Neural progenitor cell (in vitro differentiated cells): ENCODE results near the gene PBXIP1. TPM values are rescaled to one million over a fixed set of nuclear protein-coding genes. Genes with fewer than 3 reads are reported as not detected.

ENCODE experiments used
- DNase-seq: peaks from one replicate; pipeline ENCODE4 v3.0.0-alpha.2; 2016; ENCODE audit warnings: low spot score
- H2AFZ ChIP-seq: fragments of 200-600 bp; sonication (generic); replicated peaks from 2 replicates; pipeline ENCODE4 v1.6.1; 2016; ENCODE audit warnings: antibody characterized with exemption
- H3F3A ChIP-seq: fragments of 200-600 bp; sonication (generic); 2 replicates; pipeline ENCODE4 v1.6.1; 2016; ENCODE audit warnings: antibody characterized with exemption, low read depth
- H3K27ac ChIP-seq: fragments of 200-600 bp; sonication (generic); 2 replicates; pipeline ENCODE4 v1.5.1; 2016; ENCODE audit warnings: mild to moderate bottlenecking
- H3K27me3 ChIP-seq: fragments of 200-600 bp; sonication (generic); 2 replicates; pipeline ENCODE4 v1.6.1; 2016; ENCODE audit warnings: mild to moderate bottlenecking, moderate library complexity
- H3K36me3 ChIP-seq: fragments of 200-600 bp; sonication (generic); 2 replicates; pipeline ENCODE4 v1.5.1; 2016
- H3K4me1 ChIP-seq: fragments of 200-600 bp; sonication (generic); 2 replicates; pipeline ENCODE4 v1.6.1; 2016; ENCODE audit warnings: mixed run types
- H3K4me2 ChIP-seq: fragments of 200-600 bp; sonication (generic); 2 replicates; pipeline ENCODE4 v1.6.1; 2016
- H3K4me3 ChIP-seq: fragments of 200-600 bp; sonication (generic); 2 replicates; pipeline ENCODE4 v1.5.1; 2016
- H3K79me2 ChIP-seq: fragments of 200-600 bp; sonication (generic); 2 replicates; pipeline ENCODE4 v1.6.1; 2016; ENCODE audit warnings: low read depth
- H3K9ac ChIP-seq: fragments of 200-600 bp; sonication (generic); 2 replicates; pipeline ENCODE4 v1.6.1; 2016
- H3K9me3 ChIP-seq: fragments of 200-600 bp; sonication (generic); 2 replicates; pipeline ENCODE4 v1.5.1; 2016; ENCODE audit warnings: low read depth
- H4K20me1 ChIP-seq: fragments of 200-600 bp; sonication (generic); 2 replicates; pipeline ENCODE4 v1.6.1; 2016; ENCODE audit warnings: low read depth
- H3K27ac Mint-ChIP-seq: 3 replicates; pipeline ENCODE4 v1.8.0; 2021; ENCODE audit warnings: mixed read lengths
- H3K27me3 Mint-ChIP-seq: 2 replicates; pipeline ENCODE4 v1.8.0; 2022; ENCODE audit warnings: low read depth, mild to moderate bottlenecking, inconsistent platforms, moderate library complexity, mixed read lengths; ENCODE audit not compliant: insufficient read depth
- H3K36me3 Mint-ChIP-seq: 3 replicates; pipeline ENCODE4 v1.8.0; 2021; ENCODE audit warnings: mixed read lengths
- H3K4me1 Mint-ChIP-seq: 3 replicates; pipeline ENCODE4 v1.8.0; 2021; ENCODE audit warnings: mixed read lengths
- H3K4me3 Mint-ChIP-seq: 3 replicates; pipeline ENCODE4 v1.8.0; 2021; ENCODE audit warnings: mild to moderate bottlenecking, moderate library complexity, mixed read lengths
- H3K9me3 Mint-ChIP-seq: 3 replicates; pipeline ENCODE4 v1.8.0; 2020; ENCODE audit warnings: mixed read lengths
- EZH2 ChIP-seq: fragments of 200-600 bp; sonication (generic); IDR thresholded peaks from 2 replicates; pipeline ENCODE4 v1.6.1; 2017; ENCODE audit warnings: antibody characterized with exemption, mild to moderate bottlenecking, moderate library complexity
- EZH2phosphoT487 ChIP-seq: fragments of 200-600 bp; sonication (generic); IDR thresholded peaks from 2 replicates; pipeline ENCODE4 v1.6.1; 2017; ENCODE audit warnings: antibody characterized with exemption
- total RNA-seq: library from RNA; depleted of rRNA; stranded (reverse); fragments of >200 nt; gene quantifications from 2 replicates; pipeline ENCODE4 v1.2.3, GENCODE V29; 2015; ENCODE audit warnings: low replicate concordance
- TF ChIP-seq, protein P1 (sequence below): fragments of 200-600 bp; sonication (generic); IDR thresholded peaks from 2 replicates; pipeline ENCODE4 v1.5.1; 2017; ENCODE audit warnings: antibody characterized with exemption, mild to moderate bottlenecking

Gene PBXIP1
- total RNA-seq, 1 donor from 2014 or later: 21.4 TPM

GRCh38 chr1:154940651-154941194, 15.2 kb downstream of the PBXIP1 start:
- no peaks in the 10 kb centered on the region for H3K27me3 ChIP-seq
- no peaks in the 10 kb centered on the region for H3K9me3 ChIP-seq
- Mint-ChIP-seq H3K9me3 (no peaks in the 10 kb centered on the region), H3K36me3 (no peaks in the 10 kb centered on the region), H3K27me3 (peaks cover 11% of the 10 kb centered on the region), H3K4me1 (peaks cover 60% of the 10 kb centered on the region), H3K27ac (peak overlapping the region; percentile 98), H3K4me3 (peak overlapping the region; percentile 73)
- H2AFZ ChIP-seq: no peak overlapping the region
- H3K9ac ChIP-seq: no peak overlapping the region
- peak; percentile 38 for DNase-seq
- H3K79me2 ChIP-seq: peaks cover 4% of the 10 kb centered on the region
- H3K4me2 ChIP-seq: peak overlapping the region; percentile 56
- peaks cover 31% of the 10 kb centered on the region for H3F3A ChIP-seq
- no peak overlapping the region for H3K27ac ChIP-seq
- no peaks in the 10 kb centered on the region for H3K36me3 ChIP-seq
- peaks cover 26% of the 10 kb centered on the region for H3K4me1 ChIP-seq
- TF ChIP-seq EZH2 (no peak), EZH2phosphoT487 (no peak)
- TF ChIP-seq, protein P1, sequence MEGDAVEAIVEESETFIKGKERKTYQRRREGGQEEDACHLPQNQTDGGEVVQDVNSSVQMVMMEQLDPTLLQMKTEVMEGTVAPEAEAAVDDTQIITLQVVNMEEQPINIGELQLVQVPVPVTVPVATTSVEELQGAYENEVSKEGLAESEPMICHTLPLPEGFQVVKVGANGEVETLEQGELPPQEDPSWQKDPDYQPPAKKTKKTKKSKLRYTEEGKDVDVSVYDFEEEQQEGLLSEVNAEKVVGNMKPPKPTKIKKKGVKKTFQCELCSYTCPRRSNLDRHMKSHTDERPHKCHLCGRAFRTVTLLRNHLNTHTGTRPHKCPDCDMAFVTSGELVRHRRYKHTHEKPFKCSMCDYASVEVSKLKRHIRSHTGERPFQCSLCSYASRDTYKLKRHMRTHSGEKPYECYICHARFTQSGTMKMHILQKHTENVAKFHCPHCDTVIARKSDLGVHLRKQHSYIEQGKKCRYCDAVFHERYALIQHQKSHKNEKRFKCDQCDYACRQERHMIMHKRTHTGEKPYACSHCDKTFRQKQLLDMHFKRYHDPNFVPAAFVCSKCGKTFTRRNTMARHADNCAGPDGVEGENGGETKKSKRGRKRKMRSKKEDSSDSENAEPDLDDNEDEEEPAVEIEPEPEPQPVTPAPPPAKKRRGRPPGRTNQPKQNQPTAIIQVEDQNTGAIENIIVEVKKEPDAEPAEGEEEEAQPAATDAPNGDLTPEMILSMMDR: no peak
- no peak overlapping the region for H3K4me3 ChIP-seq
- peaks cover 5% of the 10 kb centered on the region for H4K20me1 ChIP-seq

DNA sequence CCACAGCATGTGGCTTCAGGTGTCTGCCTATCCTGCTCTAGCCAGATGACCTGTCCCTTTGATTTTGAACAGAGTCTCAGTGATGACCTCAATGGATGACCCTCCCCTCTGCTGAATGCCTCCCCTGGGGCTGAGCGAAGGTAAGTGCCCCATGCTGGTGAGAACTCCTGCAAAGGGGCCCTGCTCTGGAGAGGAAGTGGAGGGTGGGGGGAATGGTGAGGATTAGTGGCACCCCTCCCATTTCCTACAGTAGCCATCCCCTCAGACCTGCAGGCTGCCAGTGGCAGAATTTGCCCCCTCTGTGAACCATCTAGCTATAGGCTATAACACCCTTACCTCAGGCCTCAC, 15.7 kb downstream of the PBXIP1 start:
- Histone ChIP-seq H4K20me1 (peaks cover 5% of the 10 kb centered on the region), H3F3A (peaks cover 36% of the 10 kb centered on the region), H3K36me3 (no peaks in the 10 kb centered on the region), H3K4me1 (peaks cover 26% of the 10 kb centered on the region), H2AFZ (no peak overlapping the region), H3K79me2 (peaks cover 9% of the 10 kb centered on the region), H3K27ac (no peak overlapping the region), H3K9ac (no peak overlapping the region), H3K27me3 (no peaks in the 10 kb centered on the region), H3K9me3 (no peaks in the 10 kb centered on the region), H3K4me2 (peak overlapping the region; percentile 56), H3K4me3 (no peak overlapping the region)
- peaks cover 11% of the 10 kb centered on the region for H3K27me3 Mint-ChIP-seq
- TF ChIP-seq EZH2 (no peak), EZH2phosphoT487 (no peak)
- TF ChIP-seq, protein P1: no peak
- no peaks in the 10 kb centered on the region for H3K36me3 Mint-ChIP-seq
- H3K4me1 Mint-ChIP-seq: peaks cover 64% of the 10 kb centered on the region
- DNase-seq: no peak
- H3K9me3 Mint-ChIP-seq: no peaks in the 10 kb centered on the region
- peak overlapping the region; percentile 98 for H3K27ac Mint-ChIP-seq
- H3K4me3 Mint-ChIP-seq: peak overlapping the region; percentile 73

GRCh38 chr1:154938604-154939399, 17.1 kb downstream of the PBXIP1 start:
- no peak overlapping the region for H3K4me3 ChIP-seq
- peak overlapping the region; percentile 77 for H3K4me3 Mint-ChIP-seq
- H3K27me3 ChIP-seq: no peaks in the 10 kb centered on the region
- peaks cover 13% of the 10 kb centered on the region for H3K27me3 Mint-ChIP-seq
- peaks cover 62% of the 10 kb centered on the region for H3K4me1 Mint-ChIP-seq
- peaks cover 25% of the 10 kb centered on the region for H3F3A ChIP-seq
- peaks cover under 1% of the 10 kb centered on the region for H4K20me1 ChIP-seq
- H3K36me3 ChIP-seq: no peaks in the 10 kb centered on the region
- H3K27ac Mint-ChIP-seq: peak overlapping the region; percentile 42
- H3K4me1 ChIP-seq: peaks cover 26% of the 10 kb centered on the region
- no peak for TF ChIP-seq EZH2
- no peaks in the 10 kb centered on the region for H3K9me3 Mint-ChIP-seq
- H3K9me3 ChIP-seq: no peaks in the 10 kb centered on the region
- no peak for DNase-seq
- no peak overlapping the region for H3K27ac ChIP-seq
- no peaks in the 10 kb centered on the region for H3K36me3 Mint-ChIP-seq
- peaks cover 10% of the 10 kb centered on the region for H3K79me2 ChIP-seq
- no peak overlapping the region for H3K4me2 ChIP-seq
- H3K9ac ChIP-seq: no peak overlapping the region
- H2AFZ ChIP-seq: no peak overlapping the region

DNA sequence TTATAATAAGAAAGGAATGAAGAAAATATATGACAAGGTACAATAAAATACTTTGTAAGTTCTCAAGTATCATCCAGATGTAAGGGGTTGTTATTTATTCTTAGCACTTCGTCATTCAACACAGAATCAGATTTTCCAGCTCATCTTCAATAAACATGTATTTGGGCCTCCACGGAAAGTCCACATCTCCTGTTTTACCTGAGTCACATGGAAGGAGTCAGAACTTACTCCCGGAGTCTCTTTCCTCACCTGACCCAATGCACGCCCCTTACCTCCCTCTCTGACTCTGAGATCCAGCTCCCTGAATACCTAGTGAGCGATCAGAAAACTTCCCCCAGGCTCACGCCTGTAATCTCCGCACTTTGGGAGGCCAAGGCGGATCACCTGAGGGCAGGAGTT, 17.9 kb downstream of the PBXIP1 start:
- no peak for DNase-seq
- H3K4me3 ChIP-seq: no peak overlapping the region
- no peaks in the 10 kb centered on the region for H3K36me3 ChIP-seq
- Mint-ChIP-seq H3K4me3 (peak overlapping the region; percentile 94), H3K4me1 (peaks cover 56% of the 10 kb centered on the region), H3K27ac (peak overlapping the region; percentile 100), H3K9me3 (no peaks in the 10 kb centered on the region), H3K36me3 (no peaks in the 10 kb centered on the region), H3K27me3 (peaks cover 15% of the 10 kb centered on the region)
- peak overlapping the region; percentile 81 for H3K4me2 ChIP-seq
- peaks cover 25% of the 10 kb centered on the region for H3F3A ChIP-seq
- no peaks in the 10 kb centered on the region for H3K27me3 ChIP-seq
- no peak overlapping the region for H2AFZ ChIP-seq
- no peaks in the 10 kb centered on the region for H3K9me3 ChIP-seq
- H3K4me1 ChIP-seq: peaks cover 26% of the 10 kb centered on the region
- H3K27ac ChIP-seq: no peak overlapping the region
- TF ChIP-seq EZH2phosphoT487 (no peak), EZH2 (no peak)
- TF ChIP-seq, protein P1: no peak
- H4K20me1 ChIP-seq: no peaks in the 10 kb centered on the region
- H3K79me2 ChIP-seq: peaks cover 10% of the 10 kb centered on the region
- no peak overlapping the region for H3K9ac ChIP-seq
